CD4-positive, alpha-beta T cell (primary cell): ENCODE results near the gene STN1. TPM values are rescaled to one million over a fixed set of nuclear protein-coding genes. Genes with fewer than 3 reads are reported as not detected.

Source experiments
- ATAC-seq: fragments of 200-7000 bp; cut with Tn5 transposase; one replicate; pipeline ENCODE4 v1.10.0; 2022; ENCODE audit warnings: mild to moderate bottlenecking; ENCODE audit not compliant: poor library complexity
- CTCF ChIA-PET: fragments of 350-600 bp; sonication (Branson Sonifier 250); formaldehyde crosslinking; loops from one replicate; lab custom pipeline; 2021; ENCODE audit warnings: antibody characterized with exemption, inconsistent platforms; lab: Charles Lee
- POLR2A ChIA-PET: fragments of 350-600 bp; sonication (Branson Sonifier 250); formaldehyde crosslinking; loops from one replicate; lab custom pipeline; 2021; ENCODE audit warnings: antibody characterized with exemption, inconsistent platforms; lab: Charles Lee
- DNase-seq, 14 experiments: peaks; one replicate each; pipeline ENCODE4 v3.0.0-alpha.2; 2013 to 2020; ENCODE audit warnings: mixed read lengths in 2 of 14
- H3K27ac ChIP-seq, 2 donors: one replicate each; pipeline versions ENCODE4 v1.5.1 to v1.7.0; 2013; ENCODE audit warnings: low read length in 2 of 2, low read depth in 1 of 2, mild to moderate bottlenecking in 1 of 2
- H3K27me3 ChIP-seq, 2 experiments: 1 replicate in 1 of 2; 2 replicates in 1 of 2; pipeline versions ENCODE4 v1.6.1 to v1.7.0; 2013; ENCODE audit warnings: low read length in 2 of 2, control low read depth in 1 of 2, mild to moderate bottlenecking in 1 of 2, moderate library complexity in 1 of 2; ENCODE audit not compliant: insufficient read depth in 2 of 2, control insufficient read depth in 1 of 2
- H3K36me3 ChIP-seq: one replicate; pipeline ENCODE4 v1.6.1; 2013; ENCODE audit warnings: low read length, control low read depth; ENCODE audit not compliant: insufficient read depth
- H3K4me1 ChIP-seq: one replicate; pipeline ENCODE4 v1.6.1; 2013; ENCODE audit warnings: low read length, control low read depth; ENCODE audit not compliant: insufficient read depth
- H3K4me3 ChIP-seq: one replicate; pipeline ENCODE4 v1.5.1; 2013; ENCODE audit warnings: mild to moderate bottlenecking, low read length, moderate library complexity
- H3K9me3 ChIP-seq, 2 experiments: 1 replicate in 1 of 2; 2 replicates in 1 of 2; pipeline versions ENCODE4 v1.6.1 to v1.7.0; 2013; ENCODE audit warnings: low read length in 2 of 2, mild to moderate bottlenecking in 2 of 2, control low read depth in 1 of 2, moderate library complexity in 1 of 2; ENCODE audit not compliant: control insufficient read depth in 1 of 2, insufficient read depth in 1 of 2
- H3K27ac Mint-ChIP-seq: one replicate; pipeline ENCODE4 v1.8.0; 2020; ENCODE audit warnings: mixed read lengths
- H3K27me3 Mint-ChIP-seq: one replicate; pipeline ENCODE4 v1.8.0; 2021; ENCODE audit warnings: mixed read lengths
- H3K36me3 Mint-ChIP-seq: one replicate; pipeline ENCODE4 v1.8.0; 2021; ENCODE audit warnings: low read depth, mixed read lengths
- H3K4me1 Mint-ChIP-seq: one replicate; pipeline ENCODE4 v1.8.0; 2021; ENCODE audit warnings: low read depth, mixed read lengths
- H3K4me3 Mint-ChIP-seq: one replicate; pipeline ENCODE4 v1.8.0; 2020; ENCODE audit warnings: mild to moderate bottlenecking, mixed read lengths
- H3K9me3 Mint-ChIP-seq: one replicate; pipeline ENCODE4 v1.8.0; 2020; ENCODE audit warnings: mixed read lengths
- CTCF ChIP-seq: fragments of 200-600 bp; IDR thresholded peaks from one replicate; pipeline ENCODE4 v1.8.0; 2022; ENCODE audit warnings: antibody characterized with exemption, mild to moderate bottlenecking
- intact Hi-C, 2 experiments: fragments of 100-400 bp; cut with DNase I in 1 of 2; cut with micrococcal nuclease in 1 of 2; formaldehyde crosslinking; loops; one replicate each; pipeline versions ENCODE4 v1.15.1 to v1.9.0; 2023 to 2025; cut with DNase I, micrococcal nuclease
- total RNA-seq, 174 experiments: library from RNA in 2 of 174; stranded (reverse) in 2 of 174; gene quantifications; one replicate each; pipeline ENCODE4 v1.2.3 and lab custom pipeline; 2021 to 2026

Gene STN1
- total RNA-seq, 2 experiments from 2014 or later = 13.0 to 13.4 TPM

DNA sequence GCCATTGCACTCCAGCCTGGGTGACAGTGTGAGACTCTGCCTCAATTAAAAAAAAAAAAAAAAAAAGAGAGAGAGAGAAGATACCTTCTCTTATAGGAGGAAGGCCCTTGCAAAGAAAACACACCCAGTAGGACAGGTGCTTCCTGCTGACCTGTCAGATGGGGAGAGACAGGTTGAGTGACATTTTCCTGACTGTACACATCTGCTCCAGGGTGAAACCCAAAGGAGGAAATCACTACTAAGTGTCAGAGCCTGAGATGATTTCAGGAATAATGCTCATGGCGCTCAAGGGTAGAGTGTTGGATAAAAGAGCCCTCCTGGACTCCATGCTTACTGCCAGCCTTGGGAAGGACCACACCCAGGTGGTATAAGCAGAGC is 1.7 kb upstream of the STN1 start:
- Histone ChIP-seq H3K4me1 (peaks cover 45% of the 10 kb centered on the region), H3K36me3 (no peaks in the 10 kb centered on the region), H3K27ac (no peak overlapping the region), H3K4me3 (no peak overlapping the region), H3K27me3 (no peaks in the 10 kb centered on the region), H3K9me3 (peaks cover 0 to 8% of the 10 kb centered on the region in 2 experiments)
- DNase-seq = no peak
- Mint-ChIP-seq H3K27me3 (no peaks in the 10 kb centered on the region), H3K4me1 (peaks cover 40% of the 10 kb centered on the region), H3K9me3 (no peaks in the 10 kb centered on the region), H3K4me3 (no peak overlapping the region), H3K36me3 (peaks cover 23% of the 10 kb centered on the region), H3K27ac (no peak overlapping the region)
- ChIA-PET CTCF (interaction anchor here (2.1 kb wide), 1 partner anchor 31 kb away, joined by 4 read pairs; no protein-coding TSS in a partner anchor), POLR2A (interaction anchor here (0.6 kb wide), 1 partner anchor 11 kb away, joined by 6 read pairs; no protein-coding TSS in a partner anchor)
- TF ChIP-seq CTCF = no peak
- intact Hi-C loops = loop anchor here (2.0 to 5.0 kb wide), 6 partner anchors 47 to 349 kb away; partner anchors contain the start of genes GSTO2 (in 2 of the 2) and SLK (in 2 of the 2)
- no peak for ATAC-seq

DNA sequence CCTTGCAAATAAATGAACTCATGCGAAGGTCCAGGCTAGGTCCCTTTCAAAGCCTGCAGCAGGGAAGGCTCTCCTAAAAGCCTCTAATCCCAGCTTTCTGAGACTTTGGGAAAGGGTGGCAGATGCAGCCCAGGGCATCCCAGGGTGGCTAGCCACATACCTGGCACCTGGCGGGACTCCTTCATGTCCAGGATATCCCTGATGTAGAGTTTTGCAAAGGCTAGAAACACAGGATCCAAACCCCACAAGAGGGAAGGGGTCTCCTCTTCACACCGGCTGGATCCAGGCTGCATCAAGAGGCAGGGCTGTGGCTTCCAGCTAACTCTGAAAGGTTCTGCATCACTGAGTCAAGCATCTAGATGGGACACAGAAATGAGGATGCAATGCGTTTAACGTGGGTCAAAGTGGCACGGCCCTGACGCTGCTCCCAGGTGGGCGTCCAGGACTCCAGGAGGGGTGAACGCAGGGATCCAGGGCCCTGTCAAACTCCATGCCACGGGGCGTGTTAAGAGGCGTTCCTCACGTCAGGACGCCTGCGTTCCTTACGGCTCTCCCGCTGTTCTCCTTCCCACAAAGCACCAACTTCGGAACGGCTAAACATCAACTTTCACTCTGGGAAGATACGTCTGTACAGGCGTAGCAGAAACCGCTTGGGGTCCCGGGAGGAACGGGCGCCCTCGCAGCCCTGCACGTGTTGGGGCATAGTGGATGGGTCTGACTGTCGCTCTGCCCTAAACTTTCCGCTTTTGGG is 507 bp downstream of the STN1 start:
- Mint-ChIP-seq H3K4me1 (peaks cover 55% of the 10 kb centered on the region), H3K27me3 (no peaks in the 10 kb centered on the region), H3K27ac (peak overlapping the region; percentile 93), H3K36me3 (peaks cover 37% of the 10 kb centered on the region), H3K4me3 (peak overlapping the region; percentile 94), H3K9me3 (no peaks in the 10 kb centered on the region)
- DNase-seq (peak in 1 of 14 experiments; percentile 17), ATAC-seq (no peak)
- Histone ChIP-seq H3K36me3 (peaks cover 5% of the 10 kb centered on the region), H3K9me3 (peaks cover 0 to 9% of the 10 kb centered on the region in 2 experiments), H3K4me1 (peaks cover 60% of the 10 kb centered on the region), H3K27ac (peak overlapping the region; percentile 79 to 81), H3K4me3 (peak overlapping the region; percentile 83), H3K27me3 (no peaks in the 10 kb centered on the region)
- TF ChIP-seq CTCF = no peak
- intact Hi-C loops = loop anchor here (1.0 to 5.0 kb wide), 7 partner anchors 9 to 351 kb away; partner anchors contain the start of genes GSTO2 (in 2 of the 2) and SLK (in 2 of the 2)
- POLR2A ChIA-PET = interaction anchor here (1.0 to 2.5 kb wide), 8 partner anchors 9 to 204 kb away, joined by 3 to 17 read pairs (median 4); partner anchors contain the start of gene SFR1
- CTCF ChIA-PET = interaction anchor here (1.6 to 1.7 kb wide), 2 partner anchors 16 to 29 kb away, joined by 4 read pairs; no protein-coding TSS in a partner anchor

GRCh38 chr10:103916876-103917275 is 1.1 kb downstream of the STN1 start:
- Mint-ChIP-seq H3K9me3 (no peaks in the 10 kb centered on the region), H3K4me3 (peak overlapping the region; percentile 94), H3K27me3 (no peaks in the 10 kb centered on the region), H3K36me3 (peaks cover 38% of the 10 kb centered on the region), H3K27ac (peak overlapping the region; percentile 93), H3K4me1 (peaks cover 61% of the 10 kb centered on the region)
- H3K4me1 ChIP-seq = peaks cover 64% of the 10 kb centered on the region
- ChIA-PET POLR2A (interaction anchor here (1.0 to 4.3 kb wide), 9 partner anchors 8 to 205 kb away, joined by 3 to 22 read pairs (median 5); partner anchors contain the start of gene SFR1), CTCF (interaction anchor here (0.9 to 1.7 kb wide), 4 partner anchors 16 to 205 kb away, joined by 3 to 4 read pairs (median 4); partner anchors contain the start of gene SFR1)
- intact Hi-C loops = loop anchor here in 1 of 2 experiments (5.0 kb wide), 2 partner anchors 50 to 350 kb away; partner anchors contain the start of genes GSTO2 and SLK
- peak overlapping the region; percentile 58 to 79 for H3K27ac ChIP-seq
- H3K36me3 ChIP-seq = peaks cover 7% of the 10 kb centered on the region
- DNase-seq (peak in 1 of 14 experiments; percentile 32), ATAC-seq (no peak)
- no peak for TF ChIP-seq CTCF
- peak overlapping the region; percentile 83 for H3K4me3 ChIP-seq
- H3K27me3 ChIP-seq = no peaks in the 10 kb centered on the region
- peaks cover 0 to 9% of the 10 kb centered on the region in 2 experiments for H3K9me3 ChIP-seq
